ENCODE measurements around the gene CDCP2. TPM values are rescaled to one million over a fixed set of nuclear protein-coding genes. Genes with fewer than 3 reads are reported as not detected.
A peak's percentile ranks its signal among the peaks of the same experiment; 100 is the strongest.

CDCP2 gene
- total RNA-seq, result under 1 TPM in 1 of 2 donors, not detected in 1; 0.10 TPM

- no peaks in the 10 kb centered on the region for H3K36me3 ChIP-seq
- intact Hi-C loops (cut with DNase I), result no loop called here
- TF ChIP-seq CTCF (IDR thresholded peaks at IDR 0.05), result no peak
Measured at GRCh38 chr1:54152696-54153095, at the start of gene CDCP2. Gene CDCP2 (minus strand): TSS chr1:54153000. CDS start chr1:54152922, 78 bp downstream.

GRCh38 chr1:54200519-54200997 is 47.8 kb upstream of the CDCP2 start:
- Histone ChIP-seq H3K36me3 (peaks cover 5% of the 10 kb centered on the region), H3K27me3 (no peaks in the 10 kb centered on the region), H3K4me3 (peak overlapping the region; percentile 80), H3K4me1 (peaks cover 6% of the 10 kb centered on the region), H3K27ac (peak overlapping the region; percentile 24), H3K9ac (ENCODE audit: low read depth in 2 of 2, low read length in 2 of 2) (peak overlapping the region; percentile 82 to 83), H3K9me3 (no peaks in the 10 kb centered on the region)
- no peak for TF ChIP-seq CTCF (IDR thresholded peaks at IDR 0.05)
- DNase-seq, result no peak
- intact Hi-C loops (cut with DNase I), result no loop called here

More at GRCh38 chr1:54152696-54153095, at the start of gene CDCP2:
- no peak for DNase-seq
- Histone ChIP-seq H3K27ac (no peak within 1 kb of the TSS), H3K4me3 (no peak within 1 kb of the TSS), H3K9me3 (no peaks in the 10 kb centered on the region), H3K27me3 (no peaks in the 10 kb centered on the region), H3K4me1 (no peaks in the 10 kb centered on the region), H3K9ac (ENCODE audit: low read depth in 2 of 2, low read length in 2 of 2) (no peak within 1 kb of the TSS)

GRCh38 chr1:54199765-54200518 is 47.1 kb upstream of the CDCP2 start, which contains the start of the genes CYB5RL and MRPL37:
Gene CYB5RL (minus strand): TSS chr1:54200030. CDS start chr1:54195616, 4,414 bp downstream.
Gene MRPL37 (plus strand): TSS chr1:54200167. CDS start chr1:54200244, 77 bp downstream.
- intact Hi-C loops (cut with DNase I), result loop anchor here (10.0 kb wide), 1 partner anchor 195 kb away; no protein-coding TSS in a partner anchor
- Histone ChIP-seq H3K27me3 (no peaks in the 10 kb centered on the region), H3K27ac (peak within 1 kb of the TSS; percentile 24), H3K4me1 (peaks cover 6% of the 10 kb centered on the region), H3K9me3 (no peaks in the 10 kb centered on the region), H3K4me3 (peak within 1 kb of the TSS; percentile 80), H3K36me3 (peaks cover 3% of the 10 kb centered on the region), H3K9ac (ENCODE audit: low read depth in 2 of 2, low read length in 2 of 2) (peak within 1 kb of the TSS; percentile 82 to 83)
- TF ChIP-seq CTCF (IDR thresholded peaks at IDR 0.05), result no peak
- peak; percentile 98 for DNase-seq

- intact Hi-C loops (cut with DNase I), result loop anchor here (10.0 kb wide), 1 partner anchor 196 kb away; no protein-coding TSS in a partner anchor
- TF ChIP-seq CTCF (IDR thresholded peaks at IDR 0.05), result no peak
- H3K36me3 ChIP-seq, result no peaks in the 10 kb centered on the region
- H3K27me3 ChIP-seq, result no peaks in the 10 kb centered on the region
- DNase-seq, result peak; percentile 38
- H3K4me3 ChIP-seq, result peak overlapping the region; percentile 80
- H3K9ac ChIP-seq (ENCODE audit: low read depth in 2 of 2, low read length in 2 of 2), result peak overlapping the region; percentile 57 to 83
- no peaks in the 10 kb centered on the region for H3K9me3 ChIP-seq
- H3K27ac ChIP-seq, result no peak overlapping the region
- H3K4me1 ChIP-seq, result peaks cover 6% of the 10 kb centered on the region
Measured at GRCh38 chr1:54199151-54199764, 46.5 kb upstream of the CDCP2 start.

- DNase-seq, result no peak
- H3K36me3 ChIP-seq, result no peaks in the 10 kb centered on the region
- TF ChIP-seq CTCF (IDR thresholded peaks at IDR 0.05), result no peak
- no peak overlapping the region for H3K27ac ChIP-seq
- intact Hi-C loops (cut with DNase I), result loop anchor here (10.0 kb wide), 1 partner anchor 201 kb away; no protein-coding TSS in a partner anchor
- no peak overlapping the region for H3K9ac ChIP-seq (ENCODE audit: low read depth in 2 of 2, low read length in 2 of 2)
- no peaks in the 10 kb centered on the region for H3K4me1 ChIP-seq
- H3K9me3 ChIP-seq, result no peaks in the 10 kb centered on the region
- no peaks in the 10 kb centered on the region for H3K27me3 ChIP-seq
- no peak overlapping the region for H3K4me3 ChIP-seq
Measured at GRCh38 chr1:54193453-54193852, 40.7 kb upstream of the CDCP2 start.
